PC-3 (cell line): ENCODE measurements around the gene SLC9A9. TPM values are rescaled to one million over a fixed set of nuclear protein-coding genes. Genes with fewer than 3 reads are reported as not detected.

Experiments used
- ATAC-seq: fragments of 200-7000 bp; cut with Tn5 transposase; 2 replicates; pipeline ENCODE4 v1.9.1; 2020; ENCODE audit warnings: mild to moderate bottlenecking, moderate library complexity
- BruUV-seq: library from RNA; stranded (reverse); fragments of 400-500 nt; replicated peaks from 2 replicates; lab custom pipeline; 2021; lab: Mats Ljungman, UMichigan
- CTCF ChIA-PET: fragments of 300-600 bp; sonication (Branson Sonifier 250); formaldehyde crosslinking; loops from one replicate; lab custom pipeline; 2022; ENCODE audit warnings: antibody characterized with exemption; lab: Charles Lee
- POLR2A ChIA-PET: fragments of 300-600 bp; sonication (Branson Sonifier 250); formaldehyde crosslinking; loops from one replicate; lab custom pipeline; 2022; ENCODE audit warnings: antibody characterized with exemption; ENCODE audit not compliant: unreplicated experiment; lab: Charles Lee
- DNase-seq: peaks from one replicate; pipeline ENCODE4 v3.0.0-alpha.2; 2015
- H2AFZ ChIP-seq: fragments of 300-600 bp; sonication (generic); 2 replicates; pipeline ENCODE4 v1.6.0; 2016; ENCODE audit warnings: antibody characterized with exemption, low read length
- H3F3A ChIP-seq: fragments of 300-600 bp; sonication (generic); one replicate; pipeline ENCODE4 v1.6.0; 2017; ENCODE audit warnings: antibody characterized with exemption, low read length, control low read depth, mild to moderate bottlenecking; ENCODE audit not compliant: unreplicated experiment
- H3K27ac ChIP-seq: fragments of 300-600 bp; sonication (generic); 2 replicates; pipeline ENCODE4 v1.5.1; 2016; ENCODE audit warnings: mild to moderate bottlenecking, low read length
- H3K27me3 ChIP-seq: fragments of 300-600 bp; sonication (generic); 2 replicates; pipeline ENCODE4 v1.6.1; 2016; ENCODE audit warnings: low read length, mixed read lengths
- H3K36me3 ChIP-seq: fragments of 300-600 bp; sonication (generic); 2 replicates; pipeline ENCODE4 v1.6.1; 2016; ENCODE audit warnings: low read depth, mixed run types, low read length, mixed read lengths
- H3K4me1 ChIP-seq: fragments of 300-600 bp; sonication (generic); 2 replicates; pipeline ENCODE4 v1.5.1; 2016; ENCODE audit warnings: low read length; ENCODE audit not compliant: insufficient read depth
- H3K4me2 ChIP-seq: fragments of 300-600 bp; sonication (generic); 2 replicates; pipeline ENCODE4 v1.6.0; 2016; ENCODE audit warnings: low read length
- H3K4me3 ChIP-seq: fragments of 300-600 bp; sonication (generic); 2 replicates; pipeline ENCODE4 v1.5.1; 2016; ENCODE audit warnings: mild to moderate bottlenecking, low read length, mixed read lengths
- H3K79me2 ChIP-seq: fragments of 300-600 bp; sonication (generic); 2 replicates; pipeline ENCODE4 v1.6.1; 2017; ENCODE audit warnings: low read length, mixed read lengths
- H3K9ac ChIP-seq: fragments of 300-600 bp; sonication (generic); 2 replicates; pipeline ENCODE4 v1.6.0; 2016; ENCODE audit warnings: mild to moderate bottlenecking, low read length
- H3K9me2 ChIP-seq: fragments of 300-600 bp; sonication (generic); replicated peaks from 2 replicates; pipeline ENCODE4 v1.6.1; 2016; ENCODE audit warnings: mixed run types, low read length, mixed read lengths
- H3K9me3 ChIP-seq: fragments of 300-600 bp; sonication (generic); 2 replicates; pipeline ENCODE4 v1.6.1; 2016; ENCODE audit warnings: low read length, mixed read lengths
- H4K20me1 ChIP-seq: fragments of 300-600 bp; sonication (generic); 2 replicates; pipeline ENCODE4 v1.6.1; 2016; ENCODE audit warnings: low read length, mixed read lengths
- CTCF ChIP-seq: fragments of 300-600 bp; sonication (generic); conservative IDR thresholded peaks from 2 replicates; pipeline ENCODE4 v1.5.1; 2017; ENCODE audit warnings: antibody characterized with exemption, low read depth, mild to moderate bottlenecking, low read length
- EZH2 ChIP-seq: fragments of 300-600 bp; sonication (generic); IDR thresholded peaks from one replicate; pipeline ENCODE4 v1.6.1; 2017; ENCODE audit warnings: antibody characterized with exemption, mild to moderate bottlenecking, low read length; ENCODE audit not compliant: unreplicated experiment
- EZH2phosphoT487 ChIP-seq: fragments of 300-600 bp; sonication (generic); IDR thresholded peaks from 2 replicates; pipeline ENCODE4 v1.6.1; 2018; ENCODE audit warnings: mild to moderate bottlenecking, antibody characterized with exemption, low read length, borderline replicate concordance
- intact Hi-C: fragments of 100-400 bp; cut with micrococcal nuclease; formaldehyde crosslinking; loops from 2 replicates; pipeline ENCODE4 v1.9.0; 2023
- total RNA-seq: library from RNA; depleted of rRNA; stranded (reverse); fragments of >200 nt; gene quantifications from 2 replicates; pipeline ENCODE4 v1.2.3, GENCODE V29; 2014

The SLC9A9 gene
- total RNA-seq, 1 experiment from 2014 or later = 0.07 TPM

GRCh38 chr3:143718463-143718862, 129.8 kb downstream of the SLC9A9 start:
- Histone ChIP-seq H3K4me1 (no peaks in the 10 kb centered on the region), H3K27me3 (no peaks in the 10 kb centered on the region), H3K79me2 (no peaks in the 10 kb centered on the region), H3K9me2 (no peaks in the 10 kb centered on the region), H3K36me3 (no peaks in the 10 kb centered on the region), H3K4me2 (no peak overlapping the region), H3K4me3 (no peak overlapping the region), H3K9me3 (no peaks in the 10 kb centered on the region), H3F3A (no peaks in the 10 kb centered on the region), H2AFZ (no peak overlapping the region), H3K9ac (no peak overlapping the region), H4K20me1 (no peaks in the 10 kb centered on the region), H3K27ac (no peak overlapping the region)
- ChIA-PET POLR2A (no interaction called here), CTCF (no interaction called here)
- BruUV-seq = no TSS peak
- ATAC-seq = no peak
- no peak for DNase-seq
- intact Hi-C loops = no loop called here
- no peak for TF ChIP-seq EZH2phosphoT487
- TF ChIP-seq EZH2 = no peak
- no peak for TF ChIP-seq CTCF

GRCh38 chr3:143716731-143717130, 131.5 kb downstream of the SLC9A9 start:
- BruUV-seq = no TSS peak
- no peak overlapping the region for H3K4me3 ChIP-seq
- no peaks in the 10 kb centered on the region for H3K4me1 ChIP-seq
- CTCF ChIA-PET = no interaction called here
- H3F3A ChIP-seq = no peaks in the 10 kb centered on the region
- DNase-seq (no peak), ATAC-seq (no peak)
- no peak for TF ChIP-seq EZH2
- no peak for TF ChIP-seq CTCF
- no peak for TF ChIP-seq EZH2phosphoT487
- no peak overlapping the region for H3K27ac ChIP-seq
- no peaks in the 10 kb centered on the region for H3K36me3 ChIP-seq
- H4K20me1 ChIP-seq = no peaks in the 10 kb centered on the region
- POLR2A ChIA-PET = no interaction called here
- no peaks in the 10 kb centered on the region for H3K9me3 ChIP-seq
- no peaks in the 10 kb centered on the region for H3K79me2 ChIP-seq
- H3K9me2 ChIP-seq = no peaks in the 10 kb centered on the region
- H3K9ac ChIP-seq = no peak overlapping the region
- intact Hi-C loops = no loop called here
- no peak overlapping the region for H2AFZ ChIP-seq
- H3K4me2 ChIP-seq = no peak overlapping the region
- no peaks in the 10 kb centered on the region for H3K27me3 ChIP-seq

GRCh38 chr3:143712522-143712921, 135.7 kb downstream of the SLC9A9 start:
- Histone ChIP-seq H3K27me3 (no peaks in the 10 kb centered on the region), H3K9ac (no peak overlapping the region), H3K4me1 (no peaks in the 10 kb centered on the region), H3F3A (no peaks in the 10 kb centered on the region), H3K9me3 (no peaks in the 10 kb centered on the region), H3K9me2 (no peaks in the 10 kb centered on the region), H3K36me3 (no peaks in the 10 kb centered on the region), H4K20me1 (no peaks in the 10 kb centered on the region), H3K4me2 (no peak overlapping the region), H3K4me3 (no peak overlapping the region), H3K79me2 (no peaks in the 10 kb centered on the region), H2AFZ (no peak overlapping the region), H3K27ac (no peak overlapping the region)
- POLR2A ChIA-PET = no interaction called here
- BruUV-seq = no TSS peak
- CTCF ChIA-PET = no interaction called here
- ATAC-seq (no peak), DNase-seq (no peak)
- TF ChIP-seq EZH2 (no peak), EZH2phosphoT487 (no peak), CTCF (no peak)
- intact Hi-C loops = no loop called here
